Measurements from ENCODE around the gene FLT3. TPM values are rescaled to one million over a fixed set of nuclear protein-coding genes. Genes with fewer than 3 reads are reported as not detected.

FLT3 gene
- total RNA-seq, 1 experiment from 2014 or later: not detected

DNA sequence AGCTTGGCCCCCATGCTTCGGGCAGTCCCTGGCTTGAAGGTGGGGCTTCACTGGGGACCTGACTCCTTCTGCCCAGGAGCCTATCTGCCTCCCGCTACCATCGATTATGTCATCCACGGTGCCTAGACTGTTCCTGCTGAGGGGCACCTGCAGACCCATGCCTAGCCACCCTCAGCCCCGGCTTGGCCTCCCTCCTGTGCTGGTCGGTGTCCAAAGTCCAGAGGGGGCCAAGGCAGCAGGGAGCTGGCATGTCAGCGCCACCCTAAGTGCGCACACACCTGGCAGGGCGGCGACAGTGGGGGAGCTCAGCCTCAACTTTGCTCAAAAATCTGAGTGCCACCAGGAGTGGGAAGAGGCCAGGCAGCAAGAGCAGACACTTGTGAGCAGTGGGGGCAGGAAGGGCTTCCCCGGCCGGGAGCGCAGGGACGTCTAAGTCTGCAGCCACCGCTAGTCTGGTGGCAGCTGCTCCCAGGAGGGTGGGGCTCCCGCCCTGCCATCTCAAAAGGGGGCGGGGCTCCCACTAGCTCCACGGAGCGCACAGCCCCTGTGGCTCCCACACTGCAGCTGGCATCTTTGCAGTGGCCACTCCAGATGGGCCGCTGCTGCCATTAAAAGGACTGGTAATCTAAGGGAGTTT, 98.4 kb downstream of the FLT3 start:
- DNase-seq (ENCODE audit: low spot score): no peak

DNA sequence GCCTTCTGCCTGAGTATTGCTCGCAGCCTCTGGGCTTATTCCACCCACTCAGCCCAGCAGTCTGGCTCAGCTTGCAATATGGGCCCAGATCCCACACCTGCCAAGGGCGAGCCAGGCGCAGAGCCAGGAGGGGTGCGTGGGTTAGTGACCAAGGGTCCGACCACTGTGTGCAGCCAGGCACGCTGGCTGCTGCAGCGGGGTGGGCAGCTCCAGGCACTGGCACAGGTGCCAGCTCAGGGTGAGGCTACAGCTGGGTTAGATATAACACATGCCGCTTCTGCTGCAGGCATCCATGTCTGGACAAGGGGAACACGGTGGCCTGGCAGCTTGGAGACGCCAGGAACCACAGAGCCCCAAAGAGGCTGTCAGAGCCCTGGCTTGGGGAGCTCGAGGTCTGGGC, 99.3 kb downstream of the FLT3 start:
- DNase-seq (ENCODE audit: low spot score): no peak

DNA sequence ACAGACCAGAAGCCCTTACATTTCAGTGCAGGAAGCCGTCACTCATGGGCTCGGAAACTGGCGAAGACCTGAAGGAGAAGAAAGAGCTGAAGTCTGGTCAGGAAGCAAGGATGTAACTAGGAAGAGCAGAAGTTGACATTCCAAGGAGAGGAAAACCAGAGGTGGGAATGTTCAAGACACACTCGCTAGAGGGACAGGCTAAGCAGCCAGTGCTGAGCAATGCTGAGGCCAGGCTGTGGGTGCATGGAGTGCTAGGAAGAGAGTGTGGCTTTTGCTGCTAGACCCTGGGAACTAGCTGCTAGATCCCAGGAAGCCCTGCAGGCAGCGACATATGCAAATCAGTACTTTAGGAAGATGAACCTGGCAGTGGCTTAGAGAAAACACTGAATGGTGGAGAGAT, 99.8 kb downstream of the FLT3 start:
- no peak for DNase-seq (ENCODE audit: low spot score)

DNA sequence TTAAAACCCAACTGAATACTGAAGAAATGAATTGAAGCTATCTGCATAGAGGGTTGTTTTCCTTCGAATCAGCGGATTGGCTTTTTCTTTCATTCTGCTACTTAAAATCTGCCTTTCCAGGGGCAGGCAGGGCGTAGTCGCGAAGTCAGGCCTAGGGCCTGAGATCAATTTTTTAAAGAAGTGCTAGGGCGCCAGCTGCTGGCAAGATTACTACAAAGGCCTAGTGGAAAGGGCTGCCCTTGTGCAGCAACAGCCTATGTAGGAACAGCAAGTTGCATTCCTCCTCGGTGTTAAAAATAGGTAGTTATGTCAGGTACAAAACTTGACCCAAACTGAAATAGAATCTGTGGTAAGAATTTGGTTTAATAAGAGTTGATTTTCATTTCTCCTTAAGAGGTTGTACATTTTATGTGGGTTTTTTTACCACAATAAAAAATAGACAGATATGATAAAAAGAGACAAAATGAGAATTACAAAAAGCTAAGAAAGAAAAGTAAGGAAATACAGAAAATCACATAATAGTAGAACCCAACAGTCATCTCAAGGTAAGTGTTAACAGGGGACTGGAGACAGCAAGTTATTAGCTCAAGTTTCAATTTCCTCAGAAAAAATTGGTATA, 102.4 kb downstream of the FLT3 start:
- peak; percentile 11 for DNase-seq (ENCODE audit: low spot score)

DNA sequence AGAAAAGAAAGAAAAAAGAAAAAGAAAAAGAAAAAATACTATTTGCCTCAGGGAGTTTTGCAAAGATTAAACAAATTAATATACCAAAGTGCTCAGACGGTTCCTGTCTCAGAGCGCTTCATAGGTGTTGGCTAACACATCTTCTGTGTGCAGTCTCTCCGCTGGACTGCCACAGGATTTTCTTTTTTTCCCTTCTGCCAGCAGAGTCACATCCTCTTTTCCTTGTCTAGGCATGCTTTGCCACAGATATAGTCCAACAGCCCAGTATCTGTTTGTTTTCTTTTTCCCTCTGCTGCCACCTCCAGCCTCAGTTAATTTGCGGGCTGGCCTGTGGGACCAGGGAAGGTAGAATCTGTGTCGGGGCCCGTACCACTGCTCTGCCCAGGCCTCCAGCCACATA, 108.5 kb downstream of the FLT3 start:
- DNase-seq (ENCODE audit: low spot score): no peak

DNA sequence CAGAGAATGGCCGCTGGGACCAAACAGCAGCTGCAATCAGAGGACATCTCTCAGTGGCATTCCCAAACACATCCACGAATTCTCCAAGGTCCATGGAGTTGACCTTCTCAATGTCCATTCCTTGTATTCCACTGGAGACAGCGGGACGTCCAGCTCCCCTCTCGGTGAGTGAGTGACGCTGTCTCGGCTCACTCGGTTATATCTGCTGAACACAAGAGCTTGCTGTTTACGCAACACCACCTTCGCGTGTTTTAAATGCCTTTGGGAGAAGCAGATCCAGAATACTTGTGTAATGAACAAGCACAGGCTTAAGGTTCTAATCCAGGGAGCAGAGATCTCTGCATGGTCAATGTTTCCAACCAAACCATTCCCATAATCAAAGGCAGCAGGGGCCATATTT, 111.9 kb downstream of the FLT3 start, which contains the start of gene URAD:
Gene URAD, minus strand, starts transcription at position 174 of the 400 bp plus-strand sequence. Its CDS starts 56 bp downstream, at position 118.
- DNase-seq (ENCODE audit: low spot score): no peak

DNA sequence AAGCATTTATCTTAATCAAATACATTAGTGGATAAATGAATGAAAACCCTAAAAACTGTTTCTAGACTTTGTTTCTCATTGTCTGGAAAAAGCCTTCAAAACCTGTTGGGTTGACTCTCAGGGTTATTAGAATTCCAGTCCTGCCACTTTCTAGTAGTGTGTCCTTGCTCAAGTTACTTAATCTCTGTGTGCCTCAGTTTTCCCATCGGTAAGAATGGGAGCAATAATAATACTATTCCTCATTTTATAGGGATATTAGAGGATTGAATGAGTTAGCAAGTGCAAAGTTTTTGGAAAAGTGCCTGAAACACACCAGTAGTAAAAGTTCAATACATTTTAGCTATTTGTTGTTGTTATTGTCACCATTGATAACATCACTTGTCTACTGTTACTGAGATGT, 114.8 kb downstream of the FLT3 start:
- DNase-seq (ENCODE audit: low spot score): no peak

DNA sequence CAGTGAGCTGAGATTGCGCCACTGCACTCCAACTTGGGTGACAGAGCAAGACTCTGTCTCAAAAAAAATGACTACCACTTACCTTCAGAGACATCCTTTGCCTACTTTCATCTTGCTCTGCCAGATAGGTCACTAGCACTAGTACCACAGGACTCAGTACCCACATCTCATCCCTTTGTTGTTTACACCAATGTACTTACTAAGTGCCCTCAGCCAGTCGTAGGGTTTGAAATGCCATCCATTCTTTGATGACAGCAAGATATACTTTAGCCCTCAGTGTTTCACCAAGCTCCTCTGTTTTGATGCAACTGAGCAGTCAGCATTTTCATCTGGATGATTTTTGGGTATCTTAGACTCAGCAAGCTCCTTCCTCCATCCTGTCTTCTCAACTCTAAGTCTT, 118.0 kb downstream of the FLT3 start:
- no peak for DNase-seq (ENCODE audit: low spot score)

DNA sequence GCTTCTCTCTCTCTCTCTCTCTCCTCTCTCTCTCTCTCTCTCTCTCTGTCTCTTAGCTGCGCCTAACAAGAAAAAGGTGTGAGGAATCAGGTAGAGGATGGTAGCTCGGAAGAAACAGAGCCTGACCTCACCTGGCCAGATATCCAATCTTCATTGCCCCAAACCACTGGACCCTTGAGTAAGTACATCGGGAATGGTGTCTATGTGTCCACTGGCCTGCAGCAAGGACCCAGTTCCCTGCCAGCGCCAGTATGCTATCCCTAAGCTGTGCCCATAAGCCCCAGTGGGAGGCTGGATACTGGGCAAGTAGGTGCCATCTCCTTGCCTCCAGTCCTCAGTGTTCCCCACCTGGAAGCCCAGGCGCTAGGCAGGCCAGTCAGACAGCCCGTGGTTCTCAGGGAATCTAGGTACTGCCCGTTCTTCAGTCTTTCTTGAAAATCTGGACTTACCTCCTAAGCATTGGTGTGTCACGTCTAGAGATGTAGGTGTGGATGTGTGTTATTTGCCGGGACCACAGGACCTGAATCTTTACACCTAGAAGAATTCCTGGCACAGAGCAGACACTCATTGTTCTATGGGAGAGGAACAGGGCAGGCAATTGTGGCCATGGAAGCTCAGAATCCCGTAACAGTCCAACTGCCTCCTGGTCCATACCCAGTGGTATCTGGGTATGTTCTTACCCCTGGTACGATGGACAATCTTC, 119.2 kb downstream of the FLT3 start:
- no peak for DNase-seq (ENCODE audit: low spot score)

DNA sequence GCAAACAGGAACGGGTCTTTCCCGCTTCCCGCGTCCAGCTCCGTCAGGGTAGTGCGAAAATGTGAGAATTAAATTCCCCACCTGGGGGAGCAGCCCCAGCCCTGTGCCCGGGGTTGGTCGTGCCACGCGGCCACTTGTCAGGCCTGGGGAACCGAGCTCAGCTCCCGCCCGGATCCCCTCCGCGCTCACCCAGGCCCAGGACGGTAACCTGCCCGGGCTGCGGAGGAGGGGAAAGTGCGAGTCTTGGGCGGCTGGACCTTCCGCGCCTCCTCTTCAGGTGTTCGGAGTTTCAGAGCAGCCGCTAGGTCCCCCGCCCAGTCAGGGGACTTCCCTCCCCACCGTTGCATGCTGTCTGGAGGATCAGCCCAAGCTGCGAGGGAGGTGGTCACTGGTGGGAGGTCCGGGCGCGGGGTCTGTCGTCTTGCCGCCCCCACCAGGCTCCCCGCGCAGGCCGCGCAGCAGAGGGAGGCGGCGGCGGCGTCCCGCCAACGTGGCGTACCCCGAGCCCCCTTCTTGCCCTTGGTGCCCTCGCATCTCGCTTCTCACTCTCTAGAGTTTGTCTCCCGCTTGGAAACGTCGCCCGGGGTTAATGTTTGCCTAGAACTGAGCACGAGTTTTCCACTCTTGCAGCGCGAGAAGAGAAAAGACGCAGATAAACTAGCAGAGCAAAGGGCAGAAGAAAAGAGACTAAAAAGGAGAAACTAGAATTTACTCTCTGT, 119.9 kb downstream of the FLT3 start:
- no peak for DNase-seq (ENCODE audit: low spot score)

DNA sequence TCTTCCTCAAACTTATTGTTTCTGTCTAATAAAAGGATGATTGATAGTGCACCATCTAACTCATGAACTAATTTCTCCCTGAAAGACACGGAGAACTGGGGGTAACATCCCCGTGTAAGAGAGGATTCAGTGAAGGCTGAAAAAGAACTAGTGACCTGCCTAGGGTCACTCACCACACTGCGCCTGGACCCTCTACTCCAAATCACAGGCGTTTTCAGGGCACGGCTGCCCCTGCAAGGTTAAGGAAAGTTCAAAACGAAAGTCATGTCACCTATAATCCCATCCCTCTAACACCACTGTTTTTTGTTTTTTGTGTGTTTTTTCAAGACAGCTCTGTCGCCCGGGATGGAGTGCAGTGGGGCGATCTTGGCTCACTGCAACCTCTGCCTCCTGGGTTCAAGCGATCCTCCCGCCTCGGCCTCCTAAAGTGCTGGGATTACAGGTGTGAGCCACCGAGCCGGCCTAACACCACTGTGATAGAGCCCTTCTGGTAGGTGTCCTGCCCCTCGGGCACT, 120.6 kb downstream of the FLT3 start:
- no peak for DNase-seq (ENCODE audit: low spot score)

DNA sequence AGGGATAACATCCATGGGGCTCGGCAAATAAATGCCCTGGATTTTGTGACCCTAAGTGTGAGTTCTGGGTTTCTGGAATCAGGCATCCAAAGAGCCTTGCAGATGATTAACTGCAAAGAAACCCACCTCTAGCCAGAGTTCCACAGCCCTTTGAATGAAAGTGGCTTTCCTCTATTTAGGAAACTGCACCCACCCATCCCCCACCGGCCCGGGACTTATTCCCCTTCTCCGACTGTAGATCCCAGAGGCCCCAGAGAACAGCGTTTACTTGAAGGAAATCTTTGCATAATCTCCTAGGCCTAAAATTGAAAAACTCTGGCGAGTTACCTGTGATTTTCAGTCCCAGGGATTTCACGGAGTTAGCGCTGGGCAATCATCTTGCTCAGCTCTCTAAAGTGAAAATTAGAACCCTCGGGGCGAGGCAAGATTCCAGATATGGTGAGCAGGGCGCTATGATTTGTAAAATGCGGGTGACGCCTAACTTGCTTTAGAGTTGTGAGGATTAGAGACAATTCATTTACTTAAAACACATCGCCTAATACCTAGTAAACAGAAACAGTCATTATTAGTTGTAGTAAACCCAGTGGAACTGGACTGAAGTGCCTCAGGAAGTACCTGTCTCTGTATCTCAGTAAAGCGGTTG, 121.3 kb downstream of the FLT3 start:
- DNase-seq (ENCODE audit: low spot score): no peak

DNA sequence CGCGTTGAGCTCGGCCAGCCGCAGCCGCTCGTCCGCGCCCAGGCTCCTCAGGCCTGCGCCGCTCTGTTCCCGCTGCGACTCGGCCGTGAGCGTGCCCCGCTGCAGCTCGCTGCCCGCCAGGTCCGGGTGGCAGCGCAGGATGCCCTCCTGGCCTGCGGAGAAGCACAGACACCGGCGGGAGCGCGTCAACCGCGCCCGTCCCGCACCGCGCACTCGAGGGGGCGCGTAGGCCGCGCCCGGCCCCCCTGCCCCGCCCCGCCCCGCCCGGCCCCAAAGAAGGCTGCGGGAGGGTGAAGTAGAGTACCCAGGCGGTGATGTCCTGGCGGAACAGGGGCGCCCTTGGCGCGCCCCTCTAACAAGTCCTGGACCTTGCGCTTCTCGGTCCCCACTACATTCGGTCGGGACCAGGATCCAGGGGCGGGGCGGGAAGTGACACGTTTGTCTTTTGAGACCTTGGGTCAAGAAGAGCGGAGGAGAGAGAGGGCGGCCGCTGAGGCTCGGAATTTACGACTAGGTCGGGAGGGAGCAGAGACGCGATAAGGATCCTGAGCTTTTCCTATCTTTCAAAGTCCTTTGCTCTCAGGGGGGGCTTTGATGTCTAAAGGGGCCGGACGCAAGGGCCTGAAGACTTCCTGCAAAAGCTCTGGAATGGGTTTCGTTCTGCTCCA, 121.9 kb downstream of the FLT3 start:
- no peak for DNase-seq (ENCODE audit: low spot score)

DNA sequence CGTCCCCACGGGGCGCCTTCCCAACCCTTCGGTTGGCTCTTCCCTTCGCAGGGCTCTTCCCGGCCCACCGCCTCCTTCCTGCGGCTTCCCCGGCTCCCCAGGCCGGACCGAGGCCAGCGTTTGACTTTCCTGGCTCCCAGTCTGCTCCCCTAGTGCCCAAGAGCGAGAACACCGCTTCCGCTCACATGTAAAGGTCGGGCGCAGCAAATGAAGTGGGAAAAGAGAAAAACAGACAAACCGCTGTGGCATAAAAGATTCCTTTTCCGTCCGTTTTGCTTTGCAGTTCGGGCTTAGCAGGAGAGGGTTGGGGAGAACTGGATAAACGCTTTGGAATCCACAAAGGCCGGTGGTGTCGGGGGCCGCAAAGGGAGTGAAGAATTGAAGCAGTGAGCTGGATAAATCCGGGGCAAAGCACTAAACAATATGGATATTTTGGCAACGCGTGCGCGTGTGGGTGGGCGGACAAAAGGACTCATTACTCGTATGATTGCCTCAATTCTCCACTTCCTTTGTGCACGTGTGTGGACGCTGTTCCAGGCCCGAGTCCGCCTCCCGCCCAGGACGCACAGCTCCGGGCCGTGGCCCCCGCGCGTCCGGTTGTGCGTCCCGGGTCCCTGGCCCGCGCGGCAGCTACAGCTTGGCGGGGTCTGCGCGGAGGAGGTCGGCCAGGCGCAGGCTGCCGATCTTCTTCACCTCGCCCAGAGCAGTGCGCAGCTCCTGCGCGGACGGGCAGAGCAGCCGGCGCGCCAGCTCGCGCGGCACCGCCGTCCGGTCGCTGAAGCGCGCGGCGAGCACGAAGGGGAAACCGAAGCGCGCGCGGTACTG, 122.7 kb downstream of the FLT3 start:
- no peak for DNase-seq (ENCODE audit: low spot score)

DNA sequence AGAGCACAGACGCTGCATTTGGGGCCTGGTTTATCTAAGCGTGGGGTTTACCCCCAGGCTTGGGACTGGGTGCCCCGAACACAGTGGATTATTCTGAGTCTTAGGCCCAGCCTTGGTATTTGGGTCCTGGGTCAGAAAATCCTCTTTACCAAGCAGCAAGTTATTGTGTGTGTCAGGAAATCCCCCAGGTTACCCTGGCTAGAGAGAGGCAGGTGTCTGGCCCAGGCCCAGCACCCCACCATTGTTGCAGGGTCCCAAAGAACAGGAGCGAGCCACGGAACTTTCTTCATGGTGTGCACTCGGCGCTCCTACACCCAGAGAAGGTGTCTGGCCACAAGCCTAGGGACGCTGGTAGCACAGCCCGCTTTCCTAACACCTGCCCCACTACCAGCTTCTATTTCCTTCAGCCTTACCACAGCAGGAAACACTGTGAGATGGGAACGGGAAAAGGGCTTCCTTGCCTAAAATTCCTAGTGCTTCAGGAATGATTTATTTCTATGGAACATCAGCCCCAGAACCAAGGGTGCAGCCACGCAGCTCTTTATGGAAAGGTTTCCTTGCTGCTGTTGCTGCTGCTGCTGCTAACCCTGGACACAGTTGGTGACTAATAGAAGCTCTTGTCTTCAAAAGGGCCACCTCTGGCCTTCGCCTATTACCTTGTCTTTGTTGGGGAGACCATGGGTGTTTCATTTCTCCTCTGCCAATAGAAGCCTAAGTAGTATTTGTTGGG, 123.8 kb downstream of the FLT3 start:
- no peak for DNase-seq (ENCODE audit: low spot score)

DNA sequence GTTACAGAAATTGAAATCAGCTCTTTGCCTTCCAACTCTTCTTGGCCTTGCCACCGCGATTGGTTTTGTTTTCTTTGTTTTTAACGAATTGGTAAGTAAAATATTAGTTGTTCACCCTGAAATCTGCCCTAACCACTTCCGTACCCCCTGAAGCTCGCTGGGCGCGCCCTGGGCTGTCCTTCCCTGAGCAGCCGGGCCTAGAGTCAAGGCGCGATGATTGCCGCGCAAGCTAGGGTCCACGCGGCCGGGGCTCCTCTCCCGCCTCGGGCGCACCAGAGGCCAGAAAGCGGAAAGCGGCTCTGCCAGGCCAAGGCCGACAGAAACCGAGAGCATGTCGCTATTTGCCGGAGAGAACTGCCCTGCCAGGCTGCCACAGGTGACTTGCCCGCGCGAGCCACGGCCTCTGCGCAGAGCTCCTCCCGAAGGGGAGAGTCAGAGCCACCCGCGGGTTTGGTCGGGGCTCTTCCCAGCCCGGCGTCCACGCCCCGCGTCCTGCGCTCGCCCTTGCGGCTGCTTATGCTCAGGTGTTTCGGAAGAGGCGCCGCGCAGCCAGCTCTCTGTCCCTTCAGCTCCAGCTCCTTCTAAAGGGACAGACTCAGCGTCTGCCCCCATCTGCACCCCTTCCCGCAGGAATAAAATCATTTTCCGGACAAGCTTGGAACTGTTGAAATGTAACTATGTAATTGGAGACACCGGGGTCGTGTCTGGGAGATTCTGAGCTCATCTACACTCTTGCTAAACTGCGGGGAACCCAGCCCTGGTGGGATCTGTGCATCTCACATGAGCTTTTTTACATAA, 124.6 kb downstream of the FLT3 start:
- DNase-seq (ENCODE audit: low spot score): no peak

DNA sequence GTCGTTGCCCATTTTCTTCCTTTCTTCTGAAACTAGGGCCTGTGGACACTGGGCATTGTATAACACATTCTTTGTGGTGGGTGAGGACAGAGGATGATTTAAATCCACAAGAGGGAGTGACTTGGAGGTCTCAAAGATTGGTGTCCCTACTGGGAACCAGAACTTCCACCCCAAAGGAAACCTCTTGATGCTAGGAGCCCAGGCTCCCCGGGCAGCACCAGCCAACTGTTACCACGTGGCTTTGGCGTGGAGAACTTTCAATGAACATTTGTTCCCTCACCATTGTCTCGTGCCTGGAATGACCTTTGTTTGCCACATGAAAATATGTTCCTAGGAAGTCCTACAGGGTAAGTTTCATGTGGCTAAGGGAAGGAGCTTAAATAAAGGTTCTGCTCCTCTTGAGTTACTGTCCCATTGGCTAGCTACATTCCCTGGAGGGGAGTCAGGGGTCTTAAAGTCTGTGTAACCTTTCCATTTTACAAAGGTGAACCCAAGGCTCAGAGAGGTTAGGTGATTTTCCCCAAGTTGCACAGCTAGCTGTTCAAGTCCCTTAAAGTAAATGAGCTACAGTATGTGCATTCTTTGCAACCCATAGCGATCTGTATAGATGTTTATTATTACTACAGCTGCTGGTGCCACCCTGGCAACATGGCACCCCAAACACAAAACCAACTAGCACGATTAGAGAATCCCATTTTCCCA, 126.3 kb downstream of the FLT3 start:
- no peak for DNase-seq (ENCODE audit: low spot score)

DNA sequence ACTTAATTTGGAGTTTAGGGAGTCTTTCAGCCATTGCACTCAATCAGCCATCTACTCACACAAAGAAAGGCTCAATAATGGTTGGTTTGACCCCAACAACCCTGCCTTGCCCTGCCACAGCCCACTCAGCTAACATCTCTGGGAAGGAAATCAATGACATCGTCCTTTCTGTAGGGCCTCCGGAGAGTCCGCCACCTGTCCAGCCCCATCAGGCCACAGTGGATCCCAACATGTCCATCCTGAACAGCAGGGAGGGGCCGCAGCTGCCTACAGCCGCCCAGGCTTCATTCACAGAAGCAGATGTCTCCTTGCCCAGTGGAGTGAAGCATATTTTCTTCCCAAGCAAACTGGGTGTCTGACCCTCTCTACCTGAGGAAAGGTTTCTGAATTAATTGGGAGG, 127.1 kb downstream of the FLT3 start:
- DNase-seq (ENCODE audit: low spot score): no peak
